Skeletal muscle cell (primary cell): Measurements from ENCODE around the gene TSPAN5.
"Not testable (repeated sequence)": the region's sequence is repeated elsewhere in the genome, so short reads cannot be mapped to it uniquely, and the experiment has no call there.

ENCODE experiments used
- DNase-seq: peaks from one replicate; pipeline ENCODE4 v3.0.0-alpha.2; 2010; ENCODE audit warnings: low read depth
- H3K4me3 ChIP-seq: 2 replicates; pipeline ENCODE4 v1.5.1; 2011; ENCODE audit warnings: low read depth, mild to moderate bottlenecking, control low read depth, low read length, moderate library complexity

The TSPAN5 gene

DNA sequence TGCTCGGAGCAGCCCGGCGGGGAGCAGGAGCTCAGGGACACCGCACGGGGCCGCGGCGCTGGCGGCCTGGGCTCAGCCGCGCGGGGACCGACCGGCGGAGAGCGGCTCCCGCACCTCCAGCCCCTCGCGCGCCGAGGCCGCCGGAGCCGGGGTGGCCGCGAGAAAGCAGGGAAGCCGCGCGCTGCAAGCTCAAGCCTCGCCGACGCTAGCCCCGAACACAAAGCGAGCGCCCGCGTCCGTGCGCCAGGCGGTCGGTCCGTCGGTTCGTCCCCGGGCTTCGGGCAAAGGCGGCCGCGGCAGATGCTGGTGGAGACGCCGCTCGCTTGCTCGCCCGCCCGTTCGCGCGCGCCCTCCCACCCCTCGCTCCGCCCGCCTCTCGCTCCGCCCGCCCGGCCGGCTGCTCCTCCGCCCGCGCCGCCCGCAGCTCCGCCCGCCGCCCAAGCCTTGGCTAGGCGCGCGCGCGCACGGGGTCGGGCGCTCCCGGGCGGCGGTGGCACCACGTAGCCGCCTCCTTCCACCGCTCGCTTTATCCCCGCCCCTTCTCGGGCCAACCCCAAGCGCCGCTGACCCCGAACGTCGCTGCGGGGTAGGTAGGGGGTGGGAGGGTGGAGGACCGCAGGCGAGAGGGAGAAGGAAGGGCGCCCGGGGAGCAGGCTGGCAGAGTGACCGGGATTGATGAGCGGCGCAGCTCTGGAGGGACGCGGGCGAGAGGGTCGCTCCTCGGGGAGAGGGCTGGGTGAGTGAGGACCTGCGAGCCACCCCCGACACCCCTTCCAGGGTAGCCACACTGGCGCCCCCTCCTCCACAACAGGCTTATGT, at the start of gene TSPAN5:
Gene TSPAN5 (minus strand): TSS at position 325 of the 819 bp plus-strand sequence.
- H3K4me3 ChIP-seq = peak within 1 kb of the TSS; percentile 89
- peak; percentile 43 for DNase-seq

DNA sequence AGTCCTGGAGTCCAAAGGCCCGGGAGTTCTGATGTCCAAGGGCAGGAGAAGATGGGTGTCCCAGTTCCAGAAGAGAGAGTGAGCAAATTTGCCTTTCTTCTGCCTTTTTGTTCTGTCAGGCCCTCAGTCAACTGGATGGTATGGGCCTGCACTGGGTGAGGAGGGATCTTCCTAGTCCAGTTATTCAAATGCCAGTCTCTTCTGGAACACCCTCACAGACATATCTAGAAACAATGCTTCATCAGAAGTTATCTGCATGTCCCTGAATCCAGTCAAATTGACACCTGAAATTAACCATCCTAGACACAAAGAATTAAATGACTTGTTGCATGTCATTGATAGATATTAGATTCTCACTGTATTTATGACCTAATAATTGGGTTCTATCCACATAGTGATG, 48.5 kb upstream of the TSPAN5 start:
- no peak for DNase-seq
- H3K4me3 ChIP-seq = no peak overlapping the region

DNA sequence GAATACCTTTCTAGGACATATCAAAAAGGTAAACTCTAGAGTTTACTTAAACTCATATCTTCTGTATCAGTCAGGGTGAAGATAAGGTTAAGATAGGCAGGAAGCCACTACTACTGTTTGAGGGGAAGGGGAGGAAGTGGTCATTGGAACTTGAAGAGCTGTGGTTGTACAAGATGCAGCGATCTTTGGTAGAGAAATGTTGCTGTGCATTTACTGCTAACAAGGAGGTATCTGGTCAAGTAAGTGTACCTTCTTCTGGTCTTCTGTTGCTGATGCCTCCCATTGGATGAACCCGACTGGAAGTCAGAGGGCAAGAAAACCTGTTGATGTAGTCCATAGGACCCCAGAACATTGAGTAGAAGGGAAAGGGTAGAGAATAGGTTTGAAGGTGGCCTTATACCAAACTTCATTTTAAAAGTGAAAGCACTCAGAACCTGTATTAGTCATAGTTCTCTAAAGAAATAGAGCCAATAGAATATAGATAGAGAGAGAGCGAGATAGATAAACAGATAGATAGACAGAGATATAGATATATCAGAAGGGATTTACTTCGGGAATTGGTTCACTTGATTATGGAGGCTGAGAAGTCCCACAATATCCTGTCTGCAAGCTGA, 47.9 kb upstream of the TSPAN5 start:
- H3K4me3 ChIP-seq = no peak overlapping the region
- DNase-seq = no peak

DNA sequence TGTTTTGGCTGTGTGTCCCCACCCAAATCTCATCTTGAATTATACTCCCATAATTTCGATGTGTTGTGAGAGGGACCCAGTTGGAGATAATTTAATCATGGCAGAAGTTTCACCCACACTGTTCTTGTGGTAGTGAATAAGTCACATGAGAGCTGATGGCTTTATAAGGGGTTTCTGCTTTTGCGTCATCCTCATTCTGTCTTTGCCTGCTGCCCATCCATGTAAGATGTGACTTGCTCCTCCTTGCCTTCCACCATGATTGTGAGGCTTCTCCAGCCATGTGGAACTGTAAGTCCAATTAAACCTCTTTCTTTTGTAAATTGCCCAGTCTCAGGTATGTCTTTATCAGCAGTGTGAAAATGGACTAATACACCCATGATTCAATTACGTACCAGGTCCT, 47.2 kb upstream of the TSPAN5 start:
- not testable (repeated sequence) for H3K4me3 ChIP-seq, DNase-seq

DNA sequence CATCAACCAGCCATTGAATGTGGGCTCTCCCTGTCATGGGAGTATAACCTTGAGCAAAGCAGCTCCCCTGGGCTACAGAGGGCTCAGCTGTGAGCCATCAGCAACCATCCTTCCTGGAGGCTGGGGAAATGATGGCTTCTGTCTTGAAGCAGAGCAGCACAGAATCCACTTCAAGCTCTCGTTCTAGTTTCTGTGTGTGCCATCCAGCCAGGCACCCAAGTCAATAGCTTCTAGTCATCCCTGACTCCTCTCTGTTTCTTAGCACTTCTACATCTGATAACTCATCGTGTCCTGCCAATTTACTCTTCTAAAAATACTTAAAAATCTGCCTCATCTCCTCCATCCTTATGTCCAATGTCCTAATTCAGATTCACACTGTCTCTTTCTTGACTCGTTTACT, 42.2 kb upstream of the TSPAN5 start:
- DNase-seq = no peak
- no peak overlapping the region for H3K4me3 ChIP-seq

DNA sequence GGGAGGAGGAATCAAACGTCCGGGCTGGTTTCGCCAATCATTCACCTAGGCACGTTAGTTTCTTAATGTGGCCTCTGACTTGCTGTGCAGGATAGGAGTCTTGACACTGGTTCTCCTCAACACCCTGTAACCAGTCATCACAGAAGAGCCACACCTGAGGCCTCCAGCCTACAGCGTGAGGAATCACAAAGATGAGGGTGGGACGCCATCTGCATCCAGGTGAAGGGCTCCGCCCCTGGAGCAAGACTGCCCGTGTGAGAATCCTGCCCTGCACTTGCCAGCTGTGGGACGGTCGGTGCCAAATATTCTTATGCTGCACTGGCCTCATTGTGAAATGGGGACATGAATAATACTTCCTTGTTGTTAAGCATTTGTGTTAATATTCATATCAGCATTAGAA, 35.7 kb upstream of the TSPAN5 start:
- H3K4me3 ChIP-seq = no peak overlapping the region

DNA sequence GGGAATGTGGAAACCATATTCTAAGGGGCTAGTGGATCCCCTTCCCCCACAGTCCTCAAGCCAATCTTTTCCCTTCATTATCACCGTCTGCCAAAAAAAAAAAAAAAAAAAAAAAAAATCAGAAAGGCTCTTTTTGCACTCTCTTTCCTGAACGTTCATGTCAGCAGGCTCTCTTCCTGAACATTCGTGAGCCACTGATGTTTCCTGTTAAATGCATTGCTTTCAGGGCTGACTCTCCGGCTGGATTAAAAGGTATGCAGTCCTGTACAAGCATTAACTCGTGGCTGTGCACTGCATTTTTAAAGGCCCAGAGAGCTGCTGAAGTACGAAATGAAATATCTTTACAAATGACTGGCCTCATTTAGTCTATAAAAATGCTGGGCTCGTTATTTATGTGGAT, 34.0 kb upstream of the TSPAN5 start:
- no peak overlapping the region for H3K4me3 ChIP-seq
- DNase-seq = no peak

More for the DNA sequence above, 35.7 kb upstream of the TSPAN5 start:
- DNase-seq = no peak

DNA sequence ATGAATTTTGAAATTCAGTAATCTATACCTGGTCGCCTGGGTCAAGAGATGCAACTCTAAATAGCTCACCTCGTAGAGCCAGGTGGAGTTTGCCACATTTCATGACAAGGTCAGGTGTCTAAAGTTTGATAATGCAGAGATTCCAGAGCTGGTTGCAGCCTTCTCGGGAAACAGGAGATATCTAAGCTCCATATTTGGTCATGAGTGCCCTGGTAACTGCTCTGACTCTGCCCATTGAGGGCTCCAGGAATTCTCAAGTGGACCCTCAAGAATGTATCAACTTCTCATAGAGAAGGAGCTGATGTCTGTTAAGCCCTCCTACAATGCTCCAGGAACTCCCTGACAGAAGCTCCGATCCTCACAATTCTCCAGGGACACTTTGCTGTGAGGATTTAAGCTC, 33.2 kb upstream of the TSPAN5 start:
- DNase-seq = no peak
- no peak overlapping the region for H3K4me3 ChIP-seq

DNA sequence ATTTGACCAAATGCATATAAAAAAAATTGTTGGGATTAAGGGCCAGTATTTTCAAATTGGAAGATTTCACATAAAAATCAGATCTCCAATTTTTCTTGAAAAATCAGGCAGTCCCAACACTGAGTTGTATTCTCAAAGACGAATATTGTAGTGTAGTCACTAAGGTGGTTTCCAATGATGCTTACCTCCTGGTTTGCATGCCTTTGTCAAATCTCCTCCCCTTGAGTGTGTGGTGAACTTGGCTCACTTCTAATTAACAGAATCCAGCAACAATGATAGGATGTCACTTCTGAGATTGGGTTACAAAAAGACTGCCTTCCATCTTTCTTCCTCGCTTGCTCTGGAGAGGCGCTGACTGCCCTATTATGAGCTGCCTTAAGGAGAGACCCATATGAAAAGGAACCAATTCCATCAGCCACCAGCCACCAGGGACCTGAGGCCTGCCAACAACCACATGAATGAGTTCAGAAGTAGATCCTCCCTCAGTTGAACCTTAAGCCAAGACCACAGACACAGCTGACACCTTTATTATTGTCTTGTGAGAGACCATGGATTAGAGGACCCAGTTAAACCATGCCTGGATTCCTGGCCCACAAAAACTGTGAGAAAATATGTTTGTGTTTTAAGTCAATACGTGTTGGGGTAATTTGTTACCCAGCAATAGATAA, 31.2 kb upstream of the TSPAN5 start:
- no peak overlapping the region for H3K4me3 ChIP-seq
- no peak for DNase-seq

DNA sequence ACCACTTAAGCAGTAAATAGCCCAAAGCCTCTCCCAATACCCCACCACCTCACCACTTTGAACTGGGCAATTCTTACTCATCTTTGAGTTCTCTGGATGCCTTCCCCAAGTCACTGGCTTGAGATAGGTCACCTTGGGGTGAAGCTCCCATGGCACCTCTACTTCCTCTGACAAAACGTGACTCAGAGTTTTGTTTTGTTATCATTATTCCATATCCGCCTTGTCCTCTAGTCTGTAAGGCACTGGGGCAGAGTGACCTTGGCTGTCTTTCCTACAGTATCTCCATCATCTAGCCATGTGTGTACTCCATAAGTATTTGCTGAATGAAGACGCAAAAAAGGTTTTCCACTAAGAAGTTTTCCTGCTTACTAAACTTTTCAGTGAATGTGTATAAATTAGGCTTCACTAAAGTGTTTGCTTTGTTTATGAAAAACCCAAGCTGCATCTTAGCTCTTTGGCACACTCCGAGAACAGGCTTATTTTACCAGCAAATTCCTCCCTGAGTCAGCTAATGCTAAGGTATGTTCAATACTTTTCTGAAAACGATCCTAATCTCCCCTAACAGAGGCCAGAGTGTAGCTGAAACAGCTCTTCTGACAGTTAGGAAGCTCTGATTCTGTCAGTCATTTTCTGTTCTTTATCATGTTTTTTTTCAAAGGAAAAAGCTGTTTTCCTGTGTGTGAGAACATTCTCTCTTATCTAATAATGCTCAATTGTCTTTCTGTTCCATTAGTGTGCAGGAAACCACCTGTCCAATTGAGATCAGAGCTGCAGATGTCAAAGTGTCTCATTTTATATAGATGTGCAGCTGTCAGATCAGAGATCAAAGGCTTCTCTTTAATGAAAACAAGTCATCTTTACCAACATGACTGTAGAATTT, 30.2 kb upstream of the TSPAN5 start:
- no peak overlapping the region for H3K4me3 ChIP-seq
- DNase-seq = no peak

DNA sequence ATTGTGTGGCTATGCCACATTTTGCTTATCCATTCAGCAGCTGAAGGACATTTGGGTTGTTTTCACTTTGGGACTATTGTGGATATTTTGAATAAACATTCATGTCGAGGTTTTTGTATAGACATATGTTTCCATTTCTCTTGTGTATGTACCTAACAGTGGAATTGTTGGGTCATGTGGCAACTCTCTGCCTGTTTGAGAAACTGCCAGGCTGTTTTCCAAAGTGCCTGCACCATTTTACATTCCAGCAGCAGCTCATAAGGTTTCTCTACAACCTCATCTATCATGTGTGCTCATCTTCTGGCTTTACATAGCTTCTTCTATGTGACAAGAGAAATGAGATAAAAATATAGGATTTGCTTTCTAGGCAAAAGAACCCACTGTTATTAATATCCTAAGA, 29.5 kb upstream of the TSPAN5 start:
- no peak for DNase-seq
- H3K4me3 ChIP-seq = no peak overlapping the region

DNA sequence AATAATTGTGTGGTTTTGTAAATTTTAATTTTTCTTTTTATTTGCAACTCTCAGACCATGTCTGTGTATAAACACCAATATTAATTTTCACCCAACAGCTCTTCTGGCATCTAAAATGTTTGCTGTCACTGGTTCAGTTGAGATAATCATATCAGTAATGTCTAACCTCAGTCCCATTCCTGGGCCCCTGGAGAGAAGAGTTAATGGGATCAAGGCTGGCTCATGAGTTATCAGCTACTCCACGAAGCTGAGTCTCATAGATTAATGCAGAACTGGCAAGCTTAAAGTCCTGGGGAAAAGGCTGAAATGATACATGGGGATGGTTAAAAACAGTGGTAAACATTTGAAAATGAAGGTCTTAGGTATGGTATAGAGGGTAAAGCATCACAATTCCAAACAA, 28.4 kb upstream of the TSPAN5 start:
- no peak for DNase-seq
- no peak overlapping the region for H3K4me3 ChIP-seq

DNA sequence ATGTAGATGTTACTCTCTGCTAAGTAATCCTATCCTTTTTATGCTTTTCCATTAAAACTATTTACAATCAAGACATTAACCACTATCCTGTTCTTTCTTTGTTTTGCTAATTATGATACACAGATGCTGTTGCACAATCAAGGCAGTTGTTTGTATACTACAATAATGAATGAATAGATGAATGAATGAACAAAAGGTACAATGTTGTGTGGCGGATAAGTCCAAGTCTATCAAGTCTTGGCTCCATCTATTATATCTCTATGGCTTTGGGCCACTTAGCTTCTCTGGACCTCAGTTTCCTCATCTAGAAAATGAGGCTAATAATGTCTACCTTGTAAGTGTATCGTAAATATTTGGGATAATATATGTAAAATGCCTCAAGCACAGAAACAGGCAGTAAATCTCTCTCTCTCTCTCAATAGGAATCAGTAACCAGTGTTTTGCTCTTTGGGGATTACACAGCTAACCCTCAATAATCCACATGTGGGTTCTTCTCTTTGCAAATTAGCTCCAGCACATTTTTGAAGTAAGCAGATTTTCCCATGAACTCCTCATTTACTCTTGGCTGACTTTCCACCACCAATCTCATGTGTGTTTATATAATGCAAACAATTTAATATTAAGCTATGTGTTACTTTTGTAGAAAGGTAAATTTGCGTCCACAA, 27.8 kb upstream of the TSPAN5 start:
- DNase-seq = no peak
- H3K4me3 ChIP-seq = no peak overlapping the region

DNA sequence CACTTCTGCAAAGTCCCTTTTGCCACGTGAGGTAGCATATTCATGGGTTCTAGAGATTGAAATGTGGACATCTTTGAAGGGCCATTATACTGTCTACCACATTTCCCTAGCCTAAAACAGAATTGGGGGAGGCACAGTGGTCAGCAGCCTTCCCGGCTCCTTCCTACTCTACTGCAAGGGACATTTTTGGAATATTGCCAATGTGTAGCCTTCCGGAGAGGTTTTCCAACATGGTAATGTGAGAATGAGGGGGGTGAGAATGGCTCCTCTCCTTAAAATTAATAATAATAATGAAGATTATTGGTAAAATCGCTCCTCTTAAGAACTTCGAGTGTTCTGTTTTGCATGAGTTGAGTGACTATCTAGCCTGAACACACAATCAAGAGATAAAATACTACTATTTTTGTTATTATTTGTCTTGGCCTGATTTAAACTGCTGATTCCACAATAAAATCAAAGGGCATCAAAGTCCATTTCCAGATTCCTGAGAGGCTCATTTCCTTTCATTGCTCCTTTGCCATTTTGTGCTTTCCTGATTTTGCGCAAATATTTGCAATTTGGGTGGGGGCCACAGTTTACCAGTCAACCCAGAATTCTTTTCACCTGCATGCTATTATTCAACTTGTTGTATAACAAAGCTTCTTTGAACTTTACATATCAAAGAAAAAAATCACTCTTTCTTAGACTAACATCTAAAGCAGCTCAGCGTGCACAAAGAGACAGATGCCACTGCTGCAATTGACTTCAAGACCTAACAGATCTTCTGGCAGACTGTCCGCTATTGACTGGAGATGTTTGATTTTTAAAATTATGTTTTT, 27.0 kb upstream of the TSPAN5 start:
- no peak overlapping the region for H3K4me3 ChIP-seq
- DNase-seq = no peak

DNA sequence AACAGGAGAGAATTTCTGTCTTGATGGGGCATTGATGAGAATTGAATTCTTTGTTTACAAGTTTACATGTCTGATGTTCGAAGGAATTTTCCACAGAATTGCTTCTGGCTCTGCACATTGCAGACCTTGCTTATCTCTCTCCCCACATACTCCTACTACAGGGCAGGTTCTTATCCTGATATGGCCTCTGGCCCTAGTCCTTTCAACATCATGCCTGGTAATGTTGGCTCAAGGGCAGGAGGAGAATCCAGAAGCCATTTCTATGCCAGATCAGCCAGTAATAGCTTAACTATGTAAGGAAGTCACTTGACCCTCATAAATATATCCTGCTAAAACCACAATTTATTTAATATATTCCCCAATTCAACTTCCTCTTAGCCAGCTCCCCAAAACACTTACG, 24.3 kb upstream of the TSPAN5 start:
- DNase-seq = no peak
- H3K4me3 ChIP-seq = no peak overlapping the region

DNA sequence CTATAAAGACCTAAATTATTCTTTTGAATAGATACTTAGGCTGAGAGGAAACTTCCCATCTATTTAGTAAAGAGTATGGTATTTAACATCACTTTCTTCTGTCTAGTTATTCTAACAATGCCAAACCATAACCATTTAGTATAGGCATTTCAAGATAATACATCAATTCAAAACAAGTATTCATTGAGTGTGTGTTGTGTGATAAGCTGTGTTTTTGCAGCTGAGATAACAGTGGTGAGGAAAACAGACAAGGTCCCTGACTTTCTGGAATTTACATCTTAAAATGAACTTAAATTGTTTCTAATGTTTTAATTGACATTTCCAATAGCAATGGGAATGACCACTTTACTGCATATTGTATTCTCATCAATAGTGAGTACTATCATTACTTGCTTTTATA, 22.4 kb upstream of the TSPAN5 start:
- H3K4me3 ChIP-seq = no peak overlapping the region
- no peak for DNase-seq

DNA sequence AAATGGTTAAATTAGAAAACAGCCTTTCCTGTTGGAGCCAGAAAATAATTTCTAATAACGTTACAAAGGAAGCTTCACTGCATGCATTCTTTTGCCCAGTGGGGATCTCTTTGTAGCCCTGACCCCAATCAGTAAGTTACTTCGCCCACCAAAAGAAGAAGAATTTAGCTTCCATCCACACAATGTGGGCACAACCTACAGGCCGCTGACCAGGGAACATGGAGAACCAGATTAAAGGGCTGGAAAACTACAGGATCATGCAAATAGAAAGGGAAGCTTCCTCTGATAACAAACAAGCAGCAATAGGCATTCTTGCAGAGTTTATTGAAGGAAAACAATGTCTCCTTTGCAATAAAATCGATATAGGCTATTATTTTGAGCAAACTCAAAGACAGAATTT, 21.3 kb upstream of the TSPAN5 start:
- no peak for DNase-seq
- no peak overlapping the region for H3K4me3 ChIP-seq

DNA sequence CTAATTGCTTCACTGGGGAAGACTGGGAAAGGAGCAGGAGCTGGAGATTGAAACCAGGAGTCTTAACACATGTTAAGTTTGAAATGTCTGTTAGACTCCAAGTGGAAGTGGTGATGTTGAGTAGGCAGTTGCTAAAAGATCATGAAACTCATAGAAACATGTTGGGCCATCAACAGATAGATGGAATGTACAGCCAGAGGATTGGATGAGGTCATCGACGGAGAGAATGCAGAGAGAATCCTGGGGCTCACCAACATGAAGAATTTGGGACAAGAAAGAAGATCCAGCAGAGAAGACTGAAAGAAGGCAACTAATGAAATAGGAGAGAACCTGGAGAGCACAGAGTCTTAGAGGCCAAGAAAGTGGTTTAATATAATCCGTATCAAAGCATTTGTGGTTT, 19.4 kb upstream of the TSPAN5 start:
- no peak overlapping the region for H3K4me3 ChIP-seq
- no peak for DNase-seq
